NCI-H526 treated with DMSO at 0.1 percent for 48 hours (cell line): ENCODE measurements around the gene RAC2.

Experiments used
- DNase-seq: peaks from one replicate; lab custom pipeline; 2025; lab: John Stamatoyannopoulos, UW

Gene RAC2

GRCh38 chr22:37176464-37177061, 67.5 kb downstream of the RAC2 start:
- DNase-seq, result no peak

- DNase-seq, result no peak
Observed at GRCh38 chr22:37175414-37176281, 68.4 kb downstream of the RAC2 start.
